Sigmoid colon (tissue), 4 donors: ENCODE data around the gene TFCP2.

Experiments used
- CTCF ChIP-seq, 4 experiments: fragments of 450-650 bp in 3 of 4; fragments of 200-600 bp in 1 of 4; IDR thresholded peaks; one replicate each; pipeline ENCODE4 v1.5.1; 2016 to 2019; ENCODE audit warnings: antibody characterized with exemption in 4 of 4, mild to moderate bottlenecking in 3 of 4, moderate library complexity in 2 of 4
- POLR2AphosphoS5 ChIP-seq, 4 donors: sonication (generic); formaldehyde crosslinking; IDR thresholded peaks; one replicate each; pipeline ENCODE4 v1.6.1; 2017; ENCODE audit warnings: antibody characterized with exemption in 4 of 4

GRCh38 chr12:51077930-51078329 is 95.0 kb downstream of the TFCP2 start:
- TF ChIP-seq POLR2AphosphoS5 (IDR thresholded peaks at IDR 0.05) (no peak), CTCF (IDR thresholded peaks at IDR 0.05) (no peak)
